GM21526 (cell line): ENCODE results near the gene AIF1.
A peak's percentile ranks its signal among the peaks of the same experiment; 100 is the strongest.

Source experiments
- ATAC-seq: cut with Tn5 transposase; IDR thresholded peaks from one replicate; pipeline ENCODE4 v1.9.1; 2021; ENCODE audit warnings: moderate library complexity; ENCODE audit not compliant: unreplicated experiment, low FRiP score

AIF1 gene

GRCh38 chr6:31639449-31639861 lies 24.4 kb downstream of the AIF1 start:
- no peak for ATAC-seq

DNA sequence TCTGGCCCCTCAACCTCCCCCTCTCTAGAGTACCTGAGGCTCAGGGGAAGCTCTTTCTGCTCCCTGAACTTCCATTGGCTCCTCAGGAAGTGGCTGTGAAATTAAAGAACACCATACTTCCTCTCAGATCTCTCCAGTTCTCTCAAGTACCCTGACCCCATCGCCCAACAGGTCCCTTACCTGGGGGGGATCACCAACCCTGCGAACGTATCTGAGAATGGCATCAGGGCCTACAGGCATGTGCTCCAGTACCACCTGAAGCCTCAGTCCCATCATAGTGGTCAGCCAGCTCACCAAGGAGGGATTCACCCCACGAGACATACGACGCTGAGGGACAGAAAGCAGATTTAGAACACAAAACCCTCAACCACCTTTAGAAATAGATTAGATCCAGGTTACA lies 25.6 kb downstream of the AIF1 start:
- ATAC-seq = no peak

DNA sequence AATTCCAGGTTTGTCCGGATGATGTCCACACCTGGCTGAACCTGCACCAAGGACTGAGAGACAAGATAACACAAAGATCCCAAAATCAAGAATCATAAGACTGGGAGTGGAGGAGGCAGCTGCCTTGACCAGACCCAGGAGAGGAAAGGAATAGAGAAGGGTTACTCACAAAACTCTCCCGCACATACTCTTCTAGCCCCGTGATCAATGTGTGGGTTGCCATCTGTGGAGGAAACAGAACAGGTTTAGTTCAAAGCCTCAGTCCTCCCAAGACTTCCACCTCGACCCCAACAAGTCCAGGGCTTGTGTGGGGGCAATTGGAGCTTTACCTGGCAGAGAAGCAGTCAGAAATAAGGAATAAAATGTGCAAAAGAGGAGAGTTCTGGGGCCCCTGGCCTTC lies 26.3 kb downstream of the AIF1 start:
- ATAC-seq = no peak

GRCh38 chr6:31642798-31643570 lies 27.9 kb downstream of the AIF1 start:
- ATAC-seq = no peak

- no peak for ATAC-seq
Observed at GRCh38 chr6:31643818-31644454, 28.9 kb downstream of the AIF1 start.

DNA sequence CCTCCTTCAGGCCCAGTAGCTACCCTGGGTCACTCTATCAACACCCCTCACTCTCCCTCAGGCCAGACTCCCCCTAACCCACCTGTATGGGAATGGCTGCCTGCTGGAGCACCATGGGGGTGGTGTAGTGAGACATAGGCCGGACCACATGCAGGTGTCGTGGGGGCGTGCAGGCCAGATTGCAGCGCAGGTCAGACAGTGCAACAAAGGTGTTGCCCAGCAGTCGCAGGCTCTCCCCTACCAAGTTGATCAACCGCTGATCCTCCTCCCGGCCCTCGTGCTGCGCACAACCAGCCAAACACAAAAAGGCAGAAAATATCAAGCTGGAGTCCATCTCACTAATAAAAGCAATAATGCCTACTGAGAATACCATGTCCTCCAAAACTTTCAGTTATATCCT lies 30.3 kb downstream of the AIF1 start:
- no peak for ATAC-seq

GRCh38 chr6:31651602-31652191 lies 36.7 kb downstream of the AIF1 start:
- peak; percentile 18 for ATAC-seq

DNA sequence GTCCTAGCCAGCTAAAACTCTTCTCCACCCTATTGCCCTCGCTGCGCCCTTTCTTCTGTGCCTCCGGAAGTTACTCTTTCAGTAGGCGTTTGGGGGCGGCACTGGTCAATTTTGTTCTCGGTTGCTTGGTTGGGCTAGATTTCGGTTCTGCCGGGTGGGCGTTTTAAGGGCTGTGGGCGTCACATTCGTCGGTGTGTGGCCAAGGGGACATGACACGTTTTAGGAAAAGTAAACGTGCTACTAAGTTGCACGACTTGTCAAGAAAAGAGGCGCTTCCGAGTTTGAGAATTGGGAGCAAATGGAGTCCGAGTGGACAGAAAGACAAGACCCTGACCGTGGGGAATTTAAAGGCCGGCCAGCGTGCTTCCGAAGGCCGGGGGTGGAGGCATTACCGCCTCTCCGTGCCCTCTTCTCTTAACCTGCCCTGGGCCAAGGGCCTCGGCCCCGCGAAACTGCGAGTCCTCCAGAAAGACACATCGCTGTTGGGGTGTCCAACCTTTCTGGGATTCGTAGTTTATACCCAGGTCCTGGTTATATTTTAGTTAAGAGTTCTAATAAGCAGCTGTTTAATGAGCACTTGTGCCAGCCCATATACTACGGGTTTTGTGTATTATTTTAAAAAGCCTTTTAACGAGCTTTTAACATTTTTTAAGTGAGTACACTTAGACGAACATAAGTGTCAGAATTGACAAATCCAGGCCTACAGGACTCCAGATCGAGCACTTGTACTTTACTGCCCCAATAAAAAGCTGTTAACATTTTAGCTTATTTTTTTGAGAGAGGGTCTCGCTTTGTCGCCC lies 38.1 kb downstream of the AIF1 start:
- peak; percentile 50 for ATAC-seq

GRCh38 chr6:31654574-31655348 lies 39.7 kb downstream of the AIF1 start:
- ATAC-seq = no peak

DNA sequence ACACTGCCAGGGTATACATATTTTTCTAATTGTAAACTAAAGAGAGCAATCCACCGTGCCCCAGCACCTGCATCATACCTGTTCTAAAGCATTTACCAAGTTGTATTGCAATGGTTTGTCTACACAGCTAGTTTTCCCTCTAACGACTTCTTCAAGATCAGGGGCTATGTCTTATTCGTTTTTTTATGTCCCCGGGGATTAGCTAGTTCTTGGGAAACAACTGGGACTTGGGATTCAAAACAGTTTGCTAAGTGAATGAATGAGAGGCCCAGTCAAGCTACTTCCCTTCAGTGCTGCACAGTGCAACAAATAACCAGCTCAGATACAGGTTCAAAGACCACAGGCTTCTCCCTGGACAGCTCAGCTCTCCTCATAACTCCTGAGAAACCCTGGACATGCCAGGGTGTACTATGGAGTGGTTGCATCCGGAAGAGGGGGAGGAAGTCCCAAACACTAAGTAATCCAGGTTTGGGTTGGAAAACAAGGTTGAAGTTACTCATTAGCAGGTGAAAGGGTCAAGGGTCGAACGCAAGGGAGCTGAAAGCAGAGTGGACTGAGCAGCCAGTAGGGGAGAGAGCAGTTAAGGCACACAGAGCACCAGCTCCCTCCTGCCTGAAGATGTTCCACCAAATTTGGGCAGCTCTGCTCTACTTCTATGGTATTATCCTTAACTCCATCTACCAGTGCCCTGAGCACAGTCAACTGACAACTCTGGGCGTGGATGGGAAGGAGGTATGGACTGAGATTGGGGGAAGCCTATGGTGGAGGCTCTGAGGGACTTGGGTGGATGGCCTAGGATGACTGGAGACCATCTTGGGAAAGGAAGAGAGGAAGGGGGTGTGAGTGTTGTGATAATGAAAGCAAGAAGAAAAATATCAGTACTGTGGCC lies 40.6 kb downstream of the AIF1 start, which contains the start of gene APOM:
Gene APOM, plus strand, starts transcription at position 546 of the 889 bp plus-strand sequence. Its CDS starts 73 bp downstream, at position 619.
- no peak for ATAC-seq

DNA sequence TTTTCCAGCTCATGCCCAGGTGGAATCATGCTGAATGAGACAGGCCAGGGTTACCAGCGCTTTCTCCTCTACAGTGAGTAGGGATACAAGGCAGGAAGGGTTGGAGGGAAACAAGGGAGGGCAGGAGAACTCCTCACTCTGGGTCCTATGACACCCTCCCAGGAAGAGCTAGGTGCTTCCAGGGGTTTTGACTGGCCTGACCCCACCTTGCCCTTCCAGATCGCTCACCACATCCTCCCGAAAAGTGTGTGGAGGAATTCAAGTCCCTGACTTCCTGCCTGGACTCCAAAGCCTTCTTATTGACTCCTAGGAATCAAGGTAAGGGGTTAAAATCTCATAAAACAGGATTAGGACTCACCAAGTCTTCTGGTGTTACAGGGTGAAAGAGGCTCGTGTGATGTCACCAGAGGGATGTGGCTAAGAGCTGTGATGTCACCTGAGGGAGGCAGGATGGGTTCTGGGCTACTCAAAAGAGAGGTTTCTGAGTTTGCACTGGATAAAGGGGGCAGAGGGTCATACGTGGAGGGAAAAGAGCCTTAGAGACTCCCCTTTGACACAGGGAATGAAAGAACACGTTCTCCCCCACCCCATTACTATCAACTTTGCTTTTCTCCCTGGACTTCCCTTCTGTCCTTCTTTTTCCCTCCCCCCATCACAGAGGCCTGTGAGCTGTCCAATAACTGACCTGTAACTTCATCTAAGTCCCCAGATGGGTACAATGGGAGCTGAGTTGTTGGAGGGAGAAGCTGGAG lies 42.5 kb downstream of the AIF1 start:
- ATAC-seq = no peak

DNA sequence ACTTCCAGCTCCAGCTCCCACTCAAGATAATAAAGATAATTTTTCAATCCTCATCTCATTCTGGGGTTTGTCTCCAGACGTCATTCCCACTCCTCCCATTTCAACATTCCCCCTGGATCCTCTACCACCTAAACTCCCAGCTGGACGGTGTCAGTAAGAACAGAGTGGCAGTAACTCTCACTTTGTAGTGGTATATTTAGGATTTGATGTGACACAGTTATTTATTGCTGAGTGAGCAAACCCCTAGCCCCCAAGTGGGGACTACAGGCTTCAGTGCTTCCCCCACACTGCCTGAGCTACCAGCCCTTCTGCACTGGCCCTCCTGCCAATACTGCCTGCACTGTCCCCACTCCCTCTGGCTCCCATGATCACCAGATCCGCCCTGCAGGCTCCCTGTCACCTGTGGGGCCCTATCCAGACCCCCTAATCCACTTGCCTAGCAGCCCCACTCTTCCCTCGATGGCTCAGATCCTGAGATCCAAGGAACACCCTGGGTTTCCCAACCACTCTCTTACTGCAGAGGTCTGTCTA lies 43.2 kb downstream of the AIF1 start:
- no peak for ATAC-seq

DNA sequence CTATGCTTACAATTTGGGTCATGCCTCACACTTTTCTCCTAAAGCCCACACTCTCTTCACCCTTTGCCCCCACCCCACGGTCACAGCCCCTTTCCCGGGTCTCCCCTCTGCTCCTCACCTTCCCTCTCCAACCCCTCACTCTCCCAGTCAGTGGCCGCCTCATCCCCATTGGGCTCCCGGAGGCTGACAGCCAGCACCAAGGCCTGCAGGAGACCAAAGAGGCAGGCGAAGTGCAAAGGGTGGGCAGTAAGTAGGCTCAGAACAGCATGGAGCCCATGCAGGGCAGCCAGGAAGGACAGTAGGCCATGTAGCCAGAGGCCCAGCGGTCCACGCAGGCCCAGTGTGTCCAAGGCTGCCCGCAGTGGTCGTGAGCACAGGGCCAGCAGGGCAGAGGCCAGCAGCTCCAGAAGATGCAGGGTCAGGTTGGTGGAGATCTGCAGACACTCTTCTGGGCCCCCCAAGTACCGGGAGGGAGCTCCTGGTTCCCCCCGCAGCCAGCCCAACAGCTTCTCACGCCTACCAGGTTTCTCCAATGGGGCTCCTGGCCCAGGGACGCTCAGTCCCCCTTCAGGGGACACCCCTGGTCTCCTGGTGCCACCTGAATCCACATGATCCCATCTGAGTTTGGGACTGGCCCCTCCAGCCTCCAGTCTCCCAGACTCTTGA lies 44.1 kb downstream of the AIF1 start:
- no peak for ATAC-seq

DNA sequence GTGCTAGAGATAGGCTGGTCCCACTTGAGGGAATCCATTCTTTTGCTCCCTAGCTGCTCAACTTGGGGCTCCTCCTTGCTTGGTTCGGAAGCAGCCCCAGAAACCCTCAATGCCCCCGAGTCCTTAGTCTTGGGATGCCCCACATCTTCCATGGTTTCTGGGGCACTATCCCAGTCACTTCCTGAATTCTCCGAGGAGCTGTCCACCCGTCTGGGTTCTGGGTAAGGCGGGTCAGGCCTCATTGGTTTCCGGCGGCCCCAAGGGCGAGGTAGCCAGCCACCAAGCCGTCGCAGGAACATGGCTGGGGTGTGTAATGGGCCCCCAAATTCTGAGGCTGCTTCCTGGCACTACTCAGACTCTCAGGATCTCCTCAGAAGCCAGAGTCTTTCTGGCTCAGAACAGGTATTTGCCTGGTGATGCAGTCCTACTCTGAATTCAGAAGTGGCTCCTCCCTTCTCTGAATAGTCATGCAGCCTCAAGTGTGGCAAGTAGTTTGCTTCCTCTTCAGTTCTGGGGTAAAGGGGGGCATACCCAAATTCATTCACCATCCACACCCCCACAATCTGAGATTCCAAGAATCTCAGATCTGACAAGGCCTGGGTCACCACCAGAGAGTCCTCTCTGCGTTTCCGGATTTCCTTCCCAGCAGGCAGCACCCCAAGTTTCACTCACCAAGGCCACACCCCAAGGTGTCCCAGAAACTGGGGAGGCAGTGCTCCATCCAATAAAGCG lies 44.8 kb downstream of the AIF1 start:
- ATAC-seq = no peak

DNA sequence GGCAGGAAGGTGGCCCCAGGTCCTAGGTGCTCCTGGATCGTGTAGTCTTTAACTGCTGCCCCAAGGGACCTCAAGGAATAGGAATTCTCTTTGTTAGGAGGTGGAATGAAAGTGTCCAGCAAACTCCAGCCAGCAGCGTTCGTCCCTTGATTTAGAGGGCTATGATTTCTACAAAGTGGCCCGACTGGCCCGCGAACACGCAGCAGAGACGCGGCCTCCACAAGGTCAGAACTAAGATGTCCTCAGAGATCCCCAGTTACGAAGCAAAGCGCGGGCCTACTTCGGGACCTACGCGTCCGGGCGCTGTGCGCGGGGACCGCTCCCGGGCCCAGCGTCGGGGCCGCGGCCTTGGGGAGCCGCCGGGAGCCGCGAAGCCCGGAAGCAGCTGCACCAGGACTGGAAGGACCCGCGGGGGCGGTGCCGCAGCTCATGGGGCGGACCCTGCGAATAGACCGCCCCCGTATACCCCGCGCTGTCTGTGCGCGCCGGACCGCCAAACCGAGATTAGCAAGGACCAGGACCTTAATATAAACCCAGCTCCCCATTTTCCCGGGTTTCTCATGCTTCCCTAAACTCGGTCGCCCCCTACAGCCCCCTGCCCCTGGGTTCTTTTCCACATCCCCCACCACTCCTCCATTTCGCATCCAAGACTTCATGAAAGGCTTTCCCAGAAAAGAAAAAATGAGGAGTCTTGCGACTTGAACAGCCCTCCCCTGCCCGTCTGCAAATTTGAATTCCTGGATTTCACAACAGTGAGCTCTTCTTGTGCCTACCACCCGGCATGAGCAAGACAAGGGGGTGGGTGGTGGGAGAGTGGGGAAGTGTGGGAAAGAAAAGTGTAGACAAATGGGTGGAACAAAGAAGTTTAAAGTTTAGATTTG lies 45.6 kb downstream of the AIF1 start, which contains the start of gene C6orf47:
Gene C6orf47, minus strand, starts transcription at position 398 of the 881 bp plus-strand sequence. CDS start 831 bp downstream, outside the sequence.
- ATAC-seq = peak; percentile 41
